NCI-H2081 treated with DMSO at 0.1 percent for 48 hours (cell line): ENCODE data around the gene SREK1.

ENCODE experiments used
- DNase-seq: peaks from one replicate; lab custom pipeline; 2025; lab: John Stamatoyannopoulos, UW

The SREK1 gene

GRCh38 chr5:66164044-66164790, 20.1 kb downstream of the SREK1 start:
- no peak for DNase-seq

- DNase-seq = no peak
Observed at GRCh38 chr5:66168226-66168625, 24.1 kb downstream of the SREK1 start.

DNA sequence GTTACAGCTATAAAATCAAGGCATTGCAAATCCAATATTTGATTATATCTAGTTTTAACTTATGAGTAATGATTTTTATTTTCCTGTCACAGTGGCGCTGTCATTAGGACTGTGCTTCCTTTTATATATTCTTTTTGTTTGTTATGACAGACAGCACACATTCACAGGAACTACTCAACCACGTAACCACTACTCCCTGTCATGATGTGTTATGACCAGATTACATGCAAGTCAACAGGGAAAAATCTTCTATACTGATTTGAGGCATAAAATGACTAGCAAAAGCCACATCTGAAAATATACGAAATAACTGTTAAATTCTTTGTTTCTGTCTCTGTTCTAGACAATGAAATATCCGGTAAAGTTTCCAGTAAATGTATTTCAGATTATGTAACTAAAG, 25.4 kb downstream of the SREK1 start:
- no peak for DNase-seq

DNA sequence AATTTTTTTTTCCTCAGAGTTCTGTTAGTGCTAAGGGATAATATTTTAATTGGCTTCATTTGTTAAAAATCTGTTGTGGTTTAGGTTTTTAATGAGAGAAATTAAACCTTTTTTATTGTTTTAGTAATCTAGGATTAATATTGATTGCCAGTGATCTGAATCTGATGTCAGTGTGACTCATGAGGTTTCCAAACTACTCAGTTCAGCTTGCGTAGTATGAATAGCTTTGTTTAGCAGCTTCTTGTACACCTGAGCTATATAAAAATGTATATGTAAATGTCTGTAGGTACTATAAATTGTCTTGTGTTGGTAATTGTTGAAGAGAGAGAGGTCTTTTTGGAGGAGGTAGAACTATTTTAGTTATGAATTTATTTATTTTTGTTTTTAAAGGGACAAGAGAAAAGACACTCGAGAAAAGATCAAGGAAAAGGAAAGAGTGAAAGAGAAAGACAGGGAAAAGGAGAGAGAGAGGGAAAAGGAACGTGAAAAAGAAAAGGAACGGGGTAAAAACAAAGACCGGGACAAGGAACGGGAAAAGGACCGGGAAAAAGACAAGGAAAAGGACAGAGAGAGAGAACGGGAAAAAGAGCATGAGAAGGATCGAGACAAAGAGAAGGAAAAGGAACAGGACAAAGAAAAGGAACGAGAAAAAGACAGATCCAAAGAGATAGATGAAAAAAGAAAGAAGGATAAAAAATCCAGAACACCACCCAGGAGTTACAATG, 26.3 kb downstream of the SREK1 start:
- no peak for DNase-seq

GRCh38 chr5:66171349-66172344, 27.5 kb downstream of the SREK1 start:
- no peak for DNase-seq

- no peak for DNase-seq
Observed at GRCh38 chr5:66174338-66174737, 30.2 kb downstream of the SREK1 start.

- DNase-seq = no peak
Observed at GRCh38 chr5:66178799-66179198, 34.7 kb downstream of the SREK1 start.

DNA sequence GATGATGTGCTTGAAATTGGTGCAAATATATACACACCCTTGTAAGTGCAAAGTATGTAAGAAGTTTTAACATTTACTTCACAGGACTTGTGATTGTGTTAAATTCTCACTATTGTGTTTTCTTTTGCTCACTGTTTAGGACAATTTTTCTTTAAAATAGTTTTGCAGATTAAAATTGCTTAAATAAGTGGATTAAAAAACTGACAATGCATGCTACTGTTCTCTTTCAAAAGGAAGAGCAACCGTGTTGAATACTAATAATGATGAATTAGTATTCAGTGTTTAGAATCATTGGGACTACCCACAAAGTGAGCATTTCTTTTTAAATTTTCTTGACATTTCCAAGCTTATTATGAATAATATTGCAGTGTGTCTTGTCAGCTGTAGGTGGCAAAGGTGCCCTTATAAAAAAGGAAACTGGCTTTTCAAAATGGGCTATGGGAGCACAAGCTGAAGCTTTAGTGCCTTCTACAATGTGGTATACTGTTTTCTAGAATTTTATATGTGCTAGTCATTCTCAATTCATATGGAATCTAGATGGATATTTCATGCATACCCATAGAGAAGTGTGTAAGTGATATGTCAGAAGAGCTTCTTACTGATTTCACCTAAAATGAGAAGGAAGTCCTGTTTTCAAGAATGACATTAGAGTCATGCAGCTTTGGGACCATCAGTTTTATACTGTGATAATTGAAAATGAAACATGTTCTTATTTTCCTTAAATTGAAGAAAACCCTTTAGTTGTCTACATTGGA, 35.4 kb downstream of the SREK1 start:
- DNase-seq = no peak

DNA sequence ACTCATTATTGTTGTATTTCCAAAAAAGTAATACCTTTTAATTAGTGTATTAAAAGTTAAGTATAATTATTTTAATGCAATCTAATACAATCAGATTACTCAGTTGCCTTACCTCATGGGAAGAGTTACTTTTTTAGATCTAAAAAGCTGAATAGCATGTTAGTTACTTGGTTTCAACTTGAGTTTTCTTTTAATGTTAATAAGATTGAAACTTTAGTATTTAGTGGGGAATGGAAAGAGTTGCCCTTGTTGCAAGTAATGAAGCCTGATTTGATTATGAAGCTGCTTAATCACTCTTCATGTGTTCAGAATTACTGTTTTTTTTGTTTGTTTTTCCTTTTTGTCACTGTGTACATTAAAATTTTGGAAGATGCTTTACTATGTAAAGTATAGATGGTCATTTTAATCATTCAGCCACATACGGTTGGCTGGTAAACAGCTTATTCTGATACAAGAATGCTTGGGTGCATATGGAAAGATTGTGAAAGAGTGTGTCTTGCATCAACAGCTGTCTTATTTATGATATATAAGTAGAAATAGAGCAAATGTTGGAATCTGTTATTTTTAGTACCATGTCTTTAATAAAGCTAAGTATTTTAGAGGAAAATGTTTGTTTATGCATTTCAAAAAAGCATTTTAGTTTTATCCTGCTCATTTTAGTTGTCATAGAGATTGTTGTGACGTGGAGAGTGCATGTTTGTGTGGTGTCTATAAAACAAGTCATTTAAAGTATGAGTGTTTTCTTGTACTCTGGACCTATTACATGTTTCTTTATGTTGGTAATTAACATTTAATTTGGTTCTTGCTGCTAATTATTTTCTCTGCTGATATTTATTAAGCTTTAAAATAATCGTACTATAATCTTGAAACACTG, 36.4 kb downstream of the SREK1 start:
- DNase-seq = no peak

DNA sequence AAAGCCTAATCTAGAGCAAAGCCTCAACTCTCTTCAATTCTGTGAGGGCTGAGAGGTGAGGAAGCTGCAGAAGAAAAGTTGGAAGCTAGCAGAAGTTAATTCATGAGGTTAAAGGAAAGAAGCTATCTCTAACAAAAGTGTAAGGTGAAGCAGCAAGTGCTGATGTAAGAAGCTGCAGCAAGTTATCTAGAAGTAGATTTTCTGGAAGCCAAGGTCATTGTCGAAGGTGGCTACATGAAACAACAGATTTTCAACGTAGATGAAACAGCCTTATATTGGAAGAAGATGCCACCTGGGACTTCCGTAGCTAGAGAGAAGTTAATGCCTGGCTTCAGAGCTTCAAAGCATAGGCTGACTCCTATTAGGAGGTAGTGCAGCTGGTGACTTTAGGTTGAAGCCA, 42.0 kb downstream of the SREK1 start:
- DNase-seq = no peak

- DNase-seq = no peak
Observed at GRCh38 chr5:66193419-66193818, 49.3 kb downstream of the SREK1 start.

DNA sequence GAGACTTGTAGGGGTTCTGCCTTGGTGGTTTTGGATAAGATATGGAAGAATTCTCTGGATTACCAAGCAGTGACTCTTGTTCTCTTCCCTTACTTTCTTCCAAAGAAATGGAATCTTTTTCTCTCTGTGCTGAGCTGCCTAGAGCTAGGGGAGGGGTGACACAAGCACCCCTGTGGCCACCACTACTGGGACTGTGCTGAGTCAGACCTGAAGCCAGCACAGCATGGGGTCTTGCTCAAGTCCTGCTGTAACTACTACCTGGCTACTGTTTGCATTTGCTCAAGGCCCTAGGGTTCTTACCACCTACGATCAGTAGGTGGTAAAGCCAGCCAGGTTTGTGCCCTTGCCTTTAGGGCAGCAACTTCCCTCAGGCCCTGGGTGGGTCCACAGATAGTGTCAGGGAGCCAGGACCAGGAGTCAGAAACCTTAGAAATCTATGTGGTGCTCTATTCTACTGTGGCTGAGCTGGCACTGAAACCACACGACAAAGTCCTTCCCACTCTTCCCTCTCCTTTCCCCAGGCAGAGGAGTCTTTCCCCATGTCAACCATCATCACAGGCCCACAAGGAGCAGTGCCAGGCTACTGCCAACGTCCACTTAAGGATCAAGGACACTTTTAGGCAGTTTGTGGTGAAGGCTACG, 53.8 kb downstream of the SREK1 start:
- no peak for DNase-seq

GRCh38 chr5:66198837-66199236, 54.7 kb downstream of the SREK1 start:
- DNase-seq = no peak

DNA sequence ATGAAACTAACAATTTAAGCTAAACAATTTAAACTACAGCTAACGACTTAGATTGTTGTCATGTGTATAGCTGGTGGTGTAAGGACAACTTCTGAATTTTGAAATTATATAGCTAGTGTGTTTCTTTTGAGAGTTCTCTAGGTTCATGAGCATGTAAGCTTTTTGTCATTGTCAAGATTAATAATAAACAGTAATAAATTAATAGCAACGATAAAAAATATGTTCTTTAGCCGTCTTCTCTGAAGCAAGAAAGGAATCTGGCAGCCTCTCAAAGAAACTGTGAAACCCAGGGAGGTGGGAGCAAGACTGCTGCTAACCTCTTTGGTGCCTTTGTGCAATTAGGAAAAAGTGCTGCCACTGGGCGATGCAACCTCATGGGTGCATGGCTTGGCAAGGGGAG, 59.4 kb downstream of the SREK1 start:
- no peak for DNase-seq

GRCh38 chr5:66206465-66206864, 62.4 kb downstream of the SREK1 start:
- DNase-seq = no peak

DNA sequence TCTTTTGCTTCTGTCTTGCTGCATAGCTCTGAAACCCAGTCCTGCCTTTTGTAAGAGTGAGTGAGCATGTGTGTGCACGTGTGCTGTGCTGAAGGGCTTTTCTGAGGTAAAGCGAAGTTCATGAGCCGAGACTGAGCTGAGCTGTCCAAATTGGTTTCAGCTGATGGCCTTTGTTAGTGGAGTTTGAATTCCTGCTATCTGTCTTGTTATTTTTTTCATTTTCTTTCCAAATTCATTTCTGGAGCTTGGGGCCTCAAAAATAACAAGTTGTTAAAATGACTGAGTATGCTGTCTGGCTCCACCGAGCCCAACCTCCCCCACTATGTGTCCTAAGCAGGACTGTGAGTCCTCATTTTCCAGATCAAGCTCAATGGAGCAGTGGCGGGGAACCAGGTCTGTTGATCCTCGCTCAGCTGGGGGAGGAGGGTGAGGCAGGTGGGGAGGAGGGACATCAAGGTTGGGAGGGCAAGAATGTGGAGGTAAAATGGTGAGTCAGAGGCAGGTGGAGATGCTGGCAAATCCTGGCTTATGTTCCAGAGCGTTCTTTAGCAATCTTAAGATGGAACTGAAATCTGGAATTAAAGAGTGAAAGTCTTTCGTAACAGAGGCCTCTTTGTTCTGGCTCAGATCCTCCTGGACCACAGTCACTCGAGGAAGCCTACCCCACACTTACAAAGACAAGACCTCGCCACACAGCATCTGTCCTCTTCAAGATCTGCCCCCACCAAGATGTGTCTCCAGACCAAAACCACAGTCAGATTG, 63.9 kb downstream of the SREK1 start:
- DNase-seq = no peak

DNA sequence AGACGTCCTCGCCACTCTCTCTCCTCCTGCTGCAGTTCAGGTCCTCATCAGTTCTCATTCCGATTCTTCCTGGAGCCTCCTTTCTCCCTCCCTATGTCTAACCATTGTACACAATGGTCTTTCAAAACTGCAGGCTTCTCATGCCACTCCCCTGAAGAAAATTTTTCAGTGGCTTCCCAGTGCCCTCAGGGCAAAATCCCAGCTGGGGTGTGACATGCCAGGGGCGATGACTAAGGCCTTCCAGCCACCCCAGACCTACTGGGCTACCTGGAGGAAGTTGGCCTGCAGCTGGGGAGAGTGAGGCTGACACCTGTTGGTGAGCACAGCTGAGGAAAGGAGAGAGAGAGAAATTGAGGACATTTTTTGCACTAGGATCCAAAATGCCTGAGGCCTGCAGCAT, 65.2 kb downstream of the SREK1 start:
- no peak for DNase-seq

DNA sequence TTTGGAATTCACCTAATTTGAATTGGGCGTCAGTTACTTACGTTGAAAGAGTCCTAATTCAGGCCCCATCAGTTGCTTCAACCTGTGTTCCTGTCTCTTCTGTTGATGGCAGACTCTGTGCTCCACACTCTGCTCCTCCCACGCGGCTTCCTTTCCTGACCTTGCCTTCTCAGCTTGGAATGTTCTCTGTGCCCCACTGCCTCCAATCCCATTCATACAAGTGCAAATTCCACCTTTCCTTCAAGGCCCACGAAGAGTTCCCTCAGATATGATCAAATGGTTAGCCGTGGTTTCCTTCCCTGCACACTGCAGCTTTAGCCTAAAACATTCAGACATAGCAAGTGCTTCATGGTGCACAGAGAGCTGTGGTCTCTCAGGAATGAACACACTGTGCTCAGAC, 65.7 kb downstream of the SREK1 start:
- no peak for DNase-seq

DNA sequence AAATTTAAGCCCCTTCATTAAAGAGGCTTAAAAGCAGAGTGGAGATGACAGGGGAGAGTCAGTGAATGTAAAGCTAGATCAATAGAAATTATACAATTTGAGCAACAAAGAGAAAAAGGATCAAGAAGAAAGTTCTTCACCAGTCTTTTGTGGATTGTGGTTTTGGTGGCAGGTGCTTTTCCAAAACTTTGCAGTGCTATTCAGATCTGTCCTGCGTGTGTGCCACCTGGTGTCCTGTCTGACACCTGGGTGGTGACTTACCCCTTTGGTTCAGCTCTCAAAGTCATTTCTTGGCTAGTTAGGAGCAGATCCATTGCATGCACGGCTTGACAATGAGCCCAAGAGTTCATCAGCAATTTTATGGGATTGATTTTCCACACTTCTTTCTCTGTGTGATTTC, 69.4 kb downstream of the SREK1 start:
- no peak for DNase-seq

- DNase-seq = no peak
Observed at GRCh38 chr5:66222455-66222854, 78.4 kb downstream of the SREK1 start.
